ENCODE results near the gene FAM83E.

FAM83E gene

DNA sequence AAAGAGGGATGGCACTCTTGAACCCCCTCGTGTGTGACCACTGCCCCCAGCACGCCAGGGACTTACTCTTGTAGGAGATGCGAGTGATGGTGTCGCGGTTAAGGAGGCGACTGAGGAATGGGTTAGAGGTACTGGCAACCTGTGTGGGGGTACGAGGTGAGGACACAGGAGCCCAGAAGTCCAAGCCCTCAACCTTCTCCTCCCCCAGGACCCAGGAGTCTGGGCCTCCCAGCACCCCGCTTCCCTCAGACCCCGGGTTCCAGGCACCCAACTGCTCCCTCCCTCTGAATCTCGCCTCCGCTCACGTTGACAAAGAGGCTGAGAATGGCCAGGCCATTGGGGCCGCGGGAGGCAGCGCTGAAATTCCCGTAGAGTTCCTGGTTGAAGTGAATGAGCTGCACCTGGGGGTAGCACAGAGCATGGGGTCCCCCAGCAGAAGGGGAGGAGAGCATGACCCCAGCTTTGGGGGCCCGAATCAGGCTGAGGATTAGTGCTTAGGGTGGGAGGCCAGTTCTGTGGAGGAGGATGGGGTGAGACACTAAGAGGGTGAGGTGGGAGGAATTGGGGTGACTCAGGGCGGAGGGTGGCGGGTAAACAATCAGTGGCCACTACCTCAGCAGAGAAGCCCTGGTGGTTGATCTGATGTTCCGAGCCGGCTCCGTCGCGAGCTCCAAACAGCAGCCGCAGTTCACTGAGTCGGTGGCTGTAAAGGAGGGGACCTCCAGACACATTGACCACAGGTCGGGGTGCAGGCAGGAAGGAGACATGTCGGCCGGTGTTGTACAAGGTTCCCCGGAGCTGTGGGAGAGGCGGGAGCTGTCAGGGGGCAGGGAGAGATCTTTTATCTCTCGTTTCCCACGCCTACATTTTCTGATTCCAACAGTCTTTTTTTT is 24.9 kb upstream of the FAM83E start:
- no peak overlapping the region for H3K4me3 ChIP-seq (ENCODE audit: low read depth, low read length)
- TF ChIP-seq, protein P1, sequence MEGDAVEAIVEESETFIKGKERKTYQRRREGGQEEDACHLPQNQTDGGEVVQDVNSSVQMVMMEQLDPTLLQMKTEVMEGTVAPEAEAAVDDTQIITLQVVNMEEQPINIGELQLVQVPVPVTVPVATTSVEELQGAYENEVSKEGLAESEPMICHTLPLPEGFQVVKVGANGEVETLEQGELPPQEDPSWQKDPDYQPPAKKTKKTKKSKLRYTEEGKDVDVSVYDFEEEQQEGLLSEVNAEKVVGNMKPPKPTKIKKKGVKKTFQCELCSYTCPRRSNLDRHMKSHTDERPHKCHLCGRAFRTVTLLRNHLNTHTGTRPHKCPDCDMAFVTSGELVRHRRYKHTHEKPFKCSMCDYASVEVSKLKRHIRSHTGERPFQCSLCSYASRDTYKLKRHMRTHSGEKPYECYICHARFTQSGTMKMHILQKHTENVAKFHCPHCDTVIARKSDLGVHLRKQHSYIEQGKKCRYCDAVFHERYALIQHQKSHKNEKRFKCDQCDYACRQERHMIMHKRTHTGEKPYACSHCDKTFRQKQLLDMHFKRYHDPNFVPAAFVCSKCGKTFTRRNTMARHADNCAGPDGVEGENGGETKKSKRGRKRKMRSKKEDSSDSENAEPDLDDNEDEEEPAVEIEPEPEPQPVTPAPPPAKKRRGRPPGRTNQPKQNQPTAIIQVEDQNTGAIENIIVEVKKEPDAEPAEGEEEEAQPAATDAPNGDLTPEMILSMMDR (IDR thresholded peaks at IDR 0.05; ENCODE audit: low read depth, low read length): no peak

DNA sequence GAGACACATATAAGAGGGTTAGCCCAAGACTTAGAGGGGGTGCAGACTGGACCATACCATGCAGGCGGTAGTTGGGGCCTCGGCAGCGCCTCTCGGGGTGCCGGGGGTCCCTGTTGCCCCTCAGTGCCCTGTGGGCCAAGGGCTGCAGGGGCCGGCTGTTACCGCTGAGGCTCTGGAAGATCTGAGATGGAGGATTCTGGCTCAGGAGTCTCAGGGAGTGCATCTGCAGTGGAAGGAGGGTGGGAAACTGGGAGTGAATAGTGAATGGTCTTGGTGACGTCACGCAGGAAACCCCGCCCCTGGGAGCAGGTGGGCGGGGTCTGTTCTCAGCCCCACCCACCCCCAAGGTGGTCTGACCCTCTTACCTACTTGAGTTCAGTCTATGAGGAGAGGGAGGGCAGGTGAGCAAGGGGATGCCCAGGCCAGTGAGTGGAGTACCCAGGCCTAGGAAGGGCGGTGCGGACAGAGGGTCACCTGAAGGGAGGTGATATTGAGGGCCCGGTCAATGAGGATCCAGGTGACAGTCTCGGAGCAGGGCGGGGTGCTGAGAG is 24.0 kb upstream of the FAM83E start:
- no peak overlapping the region for H3K4me3 ChIP-seq (ENCODE audit: low read depth, low read length)
- TF ChIP-seq, protein P1 (IDR thresholded peaks at IDR 0.05; ENCODE audit: low read depth, low read length): no peak

DNA sequence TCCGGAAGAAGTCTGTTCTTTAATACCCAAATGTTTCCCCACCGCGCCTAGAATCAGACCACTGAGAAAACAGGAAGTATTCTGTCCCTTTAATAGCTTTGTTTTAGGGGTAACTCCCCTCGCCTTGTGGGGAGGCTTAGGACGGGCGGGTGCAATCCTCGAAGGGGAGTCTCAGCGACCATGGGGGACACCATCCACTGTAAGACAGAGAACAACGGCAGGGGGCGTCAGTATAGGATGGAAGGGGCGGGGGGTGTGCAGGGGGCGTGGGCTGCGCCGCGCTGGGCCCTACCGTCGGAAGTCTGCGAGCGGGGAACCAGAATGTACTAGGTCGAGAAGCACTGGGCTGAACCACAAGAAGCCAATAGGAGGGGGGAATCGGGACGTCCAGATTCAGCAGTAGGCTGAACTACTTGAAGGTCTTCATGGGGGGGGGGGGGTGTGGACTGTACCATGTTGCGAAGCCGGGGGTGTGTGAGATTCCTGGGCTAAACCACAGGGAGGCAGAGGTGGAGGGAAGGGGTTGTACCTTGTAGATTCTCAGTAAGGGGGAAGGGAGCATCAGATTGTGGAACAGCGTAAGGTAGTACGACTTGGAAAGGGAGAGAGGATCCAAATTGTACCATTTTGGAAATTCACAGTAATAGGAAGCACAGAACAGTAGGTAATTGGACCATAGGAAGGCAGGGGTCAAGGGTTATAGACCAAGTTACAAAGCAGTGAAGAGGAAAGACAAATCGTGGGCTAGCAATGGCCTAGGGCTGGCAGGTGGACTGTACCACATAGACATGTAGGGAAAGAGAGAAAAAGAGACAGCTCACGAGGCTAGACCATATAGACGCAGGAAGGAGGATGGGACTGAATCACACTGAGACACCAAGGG is 23.3 kb upstream of the FAM83E start:
- TF ChIP-seq, protein P1 (IDR thresholded peaks at IDR 0.05; ENCODE audit: low read depth, low read length): no peak
- peak overlapping the region; percentile 59 for H3K4me3 ChIP-seq (ENCODE audit: low read depth, low read length)

DNA sequence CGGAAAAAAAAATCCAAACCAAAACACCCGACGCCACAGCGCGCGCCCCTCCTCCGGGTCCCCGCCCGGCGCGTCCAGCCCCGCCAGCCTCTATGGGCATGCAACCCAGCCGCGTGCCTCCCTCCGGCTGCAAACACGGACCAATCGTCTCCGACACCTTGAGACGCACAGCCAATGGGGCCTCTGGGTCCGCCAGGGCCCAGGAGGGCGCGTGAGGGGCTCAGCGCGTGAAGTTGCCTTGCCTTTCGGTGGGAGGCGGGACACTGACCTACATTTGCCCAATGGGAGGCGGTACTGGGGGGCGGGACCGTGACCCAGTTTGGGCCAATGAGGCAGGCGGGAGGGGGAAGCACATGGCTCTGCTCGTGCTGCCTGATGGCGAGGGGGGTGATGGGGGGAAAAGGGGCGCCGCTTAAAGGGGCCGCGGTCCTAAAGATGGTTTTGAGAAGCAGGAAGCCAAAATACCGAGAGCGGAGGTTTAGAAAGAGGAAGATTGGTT is 22.6 kb upstream of the FAM83E start:
- TF ChIP-seq, protein P1 (IDR thresholded peaks at IDR 0.05; ENCODE audit: low read depth, low read length): no peak
- peak overlapping the region; percentile 59 for H3K4me3 ChIP-seq (ENCODE audit: low read depth, low read length)

DNA sequence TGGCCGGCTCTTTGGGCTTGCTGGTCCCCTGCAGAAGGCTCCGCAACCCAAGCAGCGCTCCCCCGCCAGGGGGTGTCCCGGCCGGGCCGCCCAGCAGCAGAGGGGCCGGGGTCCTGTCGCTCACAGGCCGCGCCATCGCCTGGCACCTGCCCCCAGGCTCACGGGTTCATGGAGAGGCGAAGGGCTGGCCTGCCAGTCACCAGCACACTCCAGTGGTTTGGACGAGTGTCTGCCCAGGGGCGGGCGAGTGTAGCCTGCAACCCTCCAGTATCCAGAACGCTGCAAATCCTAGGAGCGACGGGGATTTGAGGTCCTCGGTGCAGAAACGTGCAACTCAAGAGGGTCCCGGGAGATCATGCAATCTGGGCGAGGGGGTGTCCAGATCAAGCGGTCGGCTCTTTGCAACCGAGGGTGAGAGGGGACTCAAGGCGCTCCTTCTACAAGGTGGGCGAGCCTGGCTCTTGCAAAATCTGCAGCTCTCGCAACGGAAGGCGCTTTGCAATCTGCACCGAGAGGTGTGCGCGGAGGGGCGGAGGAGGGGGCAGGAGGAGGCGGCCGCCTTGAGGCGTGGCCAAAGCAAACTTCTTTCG is 22.1 kb upstream of the FAM83E start, which contains the start of gene DBP:
TSS of gene DBP (minus strand) at position 521 of the 590 bp plus-strand sequence. CDS start at position 136, 385 bp downstream.
- TF ChIP-seq, protein P1 (IDR thresholded peaks at IDR 0.05; ENCODE audit: low read depth, low read length): 0 out of 2 replicates have a peak, but pooled peaks have one; percentile 14
- peak within 1 kb of the TSS; percentile 59 for H3K4me3 ChIP-seq (ENCODE audit: low read depth, low read length)

DNA sequence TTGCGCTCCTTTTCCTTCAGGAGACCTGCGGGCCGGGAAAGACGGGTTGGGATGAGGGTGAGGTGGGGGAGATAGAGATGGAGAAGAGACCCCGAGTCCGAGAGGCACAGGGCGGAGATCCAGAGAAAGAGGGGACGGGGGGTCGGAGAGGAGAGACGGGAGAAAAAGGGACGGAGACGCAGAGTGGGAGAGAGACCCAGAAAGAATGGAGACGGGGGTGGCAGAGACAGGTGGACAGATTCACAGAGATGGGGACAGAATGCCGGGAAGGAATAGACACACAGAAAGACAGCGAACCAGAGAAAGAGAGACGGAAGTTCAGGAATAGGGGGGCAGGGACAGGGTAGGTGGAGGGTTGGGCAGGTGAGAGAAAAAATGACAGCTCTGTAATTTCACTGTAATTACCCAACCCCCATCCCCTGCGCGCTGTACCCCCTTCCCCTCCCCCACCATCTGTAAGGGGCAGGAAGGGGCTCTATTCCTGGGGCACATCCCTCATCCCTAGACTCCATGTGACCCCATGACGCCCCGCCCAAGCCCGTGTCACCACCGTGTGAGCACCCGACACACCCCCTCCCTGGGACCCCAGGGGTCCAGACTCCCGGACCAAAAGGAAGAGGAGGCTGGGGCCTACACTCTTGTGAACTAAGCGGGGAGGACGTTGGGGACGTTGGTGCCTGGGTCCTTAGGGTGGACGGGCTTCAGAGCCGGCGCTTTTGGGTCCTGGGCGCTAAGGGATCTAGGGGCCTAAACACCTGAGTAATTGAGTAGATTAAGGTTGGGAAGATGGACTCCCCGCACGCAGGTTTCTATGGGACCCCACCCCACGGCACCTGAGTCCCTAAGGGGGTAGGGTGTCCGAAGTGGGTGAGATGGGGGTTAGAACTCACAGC is 21.3 kb upstream of the FAM83E start:
- TF ChIP-seq, protein P1 (IDR thresholded peaks at IDR 0.05; ENCODE audit: low read depth, low read length): no peak
- peak overlapping the region; percentile 58 for H3K4me3 ChIP-seq (ENCODE audit: low read depth, low read length)

All from WI38 (cell line).